H1 (cell line): ENCODE results near the gene PPP1R2. TPM values are rescaled to one million over a fixed set of nuclear protein-coding genes. Genes with fewer than 3 reads are reported as not detected.

Experiments
- CTCF ChIA-PET: fragments of 300-600 bp; sonication (Branson Sonifier 250); formaldehyde crosslinking; loops from one replicate; lab custom pipeline; 2021; ENCODE audit not compliant: partially characterized antibody; lab: Charles Lee
- POLR2A ChIA-PET: fragments of 300-600 bp; sonication (Branson Sonifier 250); formaldehyde crosslinking; loops from one replicate; lab custom pipeline; 2021; ENCODE audit warnings: inconsistent platforms; ENCODE audit not compliant: partially characterized antibody; lab: Charles Lee
- DNase-seq, 2 experiments: peaks; one replicate each; pipeline versions ENCODE4 v3.0.0 to v3.0.0-alpha.2; 2010 to 2022; ENCODE audit warnings: low spot score in 2 of 2, low read depth in 1 of 2, mixed read lengths in 1 of 2
- FAIRE-seq: peaks from 2 replicates; lab custom pipeline; 2011; peaks lifted over from hg19 to GRCh38; lab: Jason Lieb, UNC
- H2AFZ ChIP-seq: 2 replicates; pipeline ENCODE4 v1.8.1; 2012; ENCODE audit warnings: low read length, inconsistent platforms
- H2AK5ac ChIP-seq: 2 replicates; pipeline ENCODE4 v1.6.1; 2013; ENCODE audit warnings: low read depth, low read length
- H2BK120ac ChIP-seq: replicated peaks from 2 replicates; pipeline ENCODE3; 2013; ENCODE audit warnings: low read depth, low read length, inconsistent platforms
- H2BK12ac ChIP-seq: 2 replicates; pipeline ENCODE4 v1.6.1; 2013; ENCODE audit warnings: low read depth, low read length
- H2BK15ac ChIP-seq: 2 replicates; pipeline ENCODE4 v1.6.1; 2013; ENCODE audit warnings: low read length
- H2BK20ac ChIP-seq: 2 replicates; pipeline ENCODE4 v1.6.1; 2013; ENCODE audit warnings: low read length
- H2BK5ac ChIP-seq: 2 replicates; pipeline ENCODE4 v1.6.1; 2013; ENCODE audit warnings: low read depth, low read length
- H3K14ac ChIP-seq: 2 replicates; pipeline ENCODE4 v1.6.1; 2013; ENCODE audit warnings: inconsistent platforms; ENCODE audit not compliant: insufficient read length
- H3K18ac ChIP-seq: 2 replicates; pipeline ENCODE4 v1.6.1; 2013; ENCODE audit warnings: low read length; ENCODE audit errors: extremely low read depth
- H3K23ac ChIP-seq: 2 replicates; pipeline ENCODE4 v1.6.1; 2013; ENCODE audit warnings: inconsistent platforms; ENCODE audit not compliant: insufficient read length
- H3K23me2 ChIP-seq: 2 replicates; pipeline ENCODE4 v1.6.1; 2013; ENCODE audit warnings: low read depth, low read length
- H3K27ac ChIP-seq: 2 replicates; pipeline ENCODE4 v1.6.1; 2011; ENCODE audit warnings: low read depth, low read length, inconsistent platforms
- H3K27me3 ChIP-seq, 4 experiments: replicated peaks in 1 of 4; 1 replicate in 1 of 4; 2 replicates in 3 of 4; pipeline versions ENCODE4 v1.6.1 to v1.8.1; 2011 to 2013; ENCODE audit warnings: low read length in 3 of 4, mild to moderate bottlenecking in 3 of 4, inconsistent platforms in 2 of 4, mixed read lengths in 2 of 4, moderate library complexity in 1 of 4; ENCODE audit not compliant: control insufficient read depth in 3 of 4, insufficient read depth in 3 of 4; ENCODE audit errors: extremely low read depth in 1 of 4
- H3K36me3 ChIP-seq, 4 experiments: 2 replicates each; pipeline versions ENCODE4 v1.6.1 to v1.8.1; 2011 to 2013; ENCODE audit warnings: mild to moderate bottlenecking in 4 of 4, low read length in 3 of 4, moderate library complexity in 2 of 4, control low read depth in 1 of 4, inconsistent platforms in 1 of 4; ENCODE audit not compliant: insufficient read depth in 4 of 4, control insufficient read depth in 2 of 4
- H3K4ac ChIP-seq: replicated peaks from 2 replicates; pipeline ENCODE3; 2013; ENCODE audit warnings: low read length, low read depth, mixed read lengths, inconsistent platforms; ENCODE audit not compliant: insufficient read length
- H3K4me1 ChIP-seq, 4 experiments: replicated peaks in 1 of 4; 1 replicate in 1 of 4; 2 replicates in 3 of 4; pipeline versions ENCODE4 v1.6.1 to v1.8.1; 2011 to 2013; ENCODE audit warnings: low read length in 3 of 4, inconsistent platforms in 2 of 4, mixed read lengths in 1 of 4; ENCODE audit not compliant: insufficient read depth in 4 of 4, control insufficient read depth in 3 of 4
- H3K4me2 ChIP-seq, 2 experiments: 2 replicates each; pipeline versions ENCODE4 v1.6.1 to v1.8.1; 2011 to 2013; ENCODE audit warnings: low read depth in 2 of 2, low read length in 2 of 2, control low read depth in 1 of 2, inconsistent platforms in 1 of 2, mild to moderate bottlenecking in 1 of 2; ENCODE audit not compliant: insufficient read depth in 1 of 2
- H3K4me3 ChIP-seq, 4 experiments: fragments of 200-600, 300-600 bp in 1 of 4; sonication (generic), shearing (Covaris generic), sonication (Bioruptor Twin) in 1 of 4; 2 replicates each; pipeline versions ENCODE4 v1.5.1 to v1.8.1; 2011 to 2016; ENCODE audit warnings: low read length in 4 of 4, low read depth in 3 of 4, control low read depth in 2 of 4, inconsistent platforms in 2 of 4, mild to moderate bottlenecking in 2 of 4, mixed read lengths in 1 of 4, moderate library complexity in 1 of 4; ENCODE audit not compliant: insufficient read depth in 2 of 4; ENCODE audit errors: extremely low read depth in 1 of 4
- H3K56ac ChIP-seq: replicated peaks from 2 replicates; pipeline ENCODE3; 2013; ENCODE audit warnings: low read depth, mild to moderate bottlenecking, mixed read lengths, low read length, inconsistent platforms; ENCODE audit not compliant: insufficient read length
- H3K79me1 ChIP-seq: 2 replicates; pipeline ENCODE4 v1.6.1; 2013; ENCODE audit warnings: low read depth, low read length, control low read depth
- H3K79me2 ChIP-seq, 2 experiments: 2 replicates each; pipeline versions ENCODE4 v1.6.1 to v1.8.1; 2012 to 2013; ENCODE audit warnings: low read length in 2 of 2, mild to moderate bottlenecking in 2 of 2, inconsistent platforms in 1 of 2; ENCODE audit not compliant: insufficient read depth in 2 of 2, control insufficient read depth in 1 of 2
- H3K9ac ChIP-seq, 4 experiments: replicated peaks in 1 of 4; 1 replicate in 1 of 4; 2 replicates in 3 of 4; pipeline versions ENCODE4 v1.6.1 to v1.8.1; 2011 to 2013; ENCODE audit warnings: low read depth in 3 of 4, low read length in 3 of 4, control low read depth in 2 of 4, mild to moderate bottlenecking in 2 of 4, moderate library complexity in 2 of 4, inconsistent platforms in 1 of 4; ENCODE audit errors: extremely low read depth in 1 of 4
- H3K9me3 ChIP-seq, 2 experiments: 2 replicates each; pipeline versions ENCODE4 v1.6.1 to v1.8.1; 2012 to 2013; ENCODE audit warnings: mild to moderate bottlenecking in 2 of 2, moderate library complexity in 2 of 2, control low read depth in 1 of 2, inconsistent platforms in 1 of 2, low read depth in 1 of 2, low read length in 1 of 2, mixed read lengths in 1 of 2; ENCODE audit not compliant: insufficient read depth in 2 of 2
- H4K20me1 ChIP-seq, 2 experiments: replicated peaks in 1 of 2; 2 replicates each; pipeline versions ENCODE3 to v1.8.1; 2011 to 2013; ENCODE audit warnings: inconsistent platforms in 2 of 2, low read length in 2 of 2, mild to moderate bottlenecking in 1 of 2; ENCODE audit not compliant: insufficient read depth in 2 of 2, control insufficient read depth in 1 of 2
- H4K5ac ChIP-seq: 2 replicates; pipeline ENCODE4 v1.6.1; 2013; ENCODE audit warnings: low read length, low read depth, mixed read lengths, inconsistent platforms; ENCODE audit not compliant: insufficient read length
- H4K8ac ChIP-seq: 2 replicates; pipeline ENCODE4 v1.8.0; 2013; ENCODE audit warnings: mild to moderate bottlenecking, moderate library complexity, low read length, inconsistent platforms; ENCODE audit not compliant: insufficient read depth; ENCODE audit errors: extremely low read depth
- H4K91ac ChIP-seq: replicated peaks from 2 replicates; pipeline ENCODE3; 2013; ENCODE audit warnings: low read length, mixed read lengths, inconsistent platforms; ENCODE audit not compliant: insufficient read length
- WGBS, 2 experiments: shearing (Covaris generic) in 1 of 2; methylation state at CpG; one replicate each; pipeline versions ENCODE4 v1.1.6 to v1.1.7; 2013 to 2015; ENCODE audit warnings: low lambda C conversion rate in 2 of 2, mixed read lengths in 2 of 2, inconsistent platforms in 1 of 2, low coverage in 1 of 2, missing lambda C conversion rate in 1 of 2; ENCODE audit not compliant: insufficient replicate concordance in 2 of 2, insufficient coverage in 1 of 2, insufficient read length in 1 of 2; ENCODE audit errors: extremely low coverage in 1 of 2, missing lambda C conversion rate in 1 of 2; 5-methylcytosine and 5-hydroxymethylcytosine counted together
- polyA plus RNA-seq, 7 experiments: library from polyadenylated mRNA; depleted of rRNA in 3 of 7; stranded (reverse) in 5 of 7; unstranded in 2 of 7; fragments of >200 nt in 5 of 7; fragments of 200-250 nt in 2 of 7; gene quantifications; 1 replicate in 5 of 7; 2 replicates in 1 of 7; 4 replicates in 1 of 7; pipeline versions ENCODE4 v1.2.1 to v1.2.3, GENCODE V29; 2011 to 2013; ENCODE audit warnings: missing spikeins in 2 of 7, mixed read lengths in 2 of 7
- total RNA-seq: library from RNA; stranded (reverse); fragmentation: NEBNext Ultra II Directional; extraction: Animal tissue kit (Norgen Biotek cat#: 25700); gene quantifications from 2 replicates; pipeline ENCODE4 v1.2.1, GENCODE V29; 2021

Gene PPP1R2
- total and polyA plus RNA-seq, 2 of the 8 experiments (the other 6 are each of a cell fraction or from before 2014, with no cell fraction given), result 14.0 to 26.5 TPM

DNA sequence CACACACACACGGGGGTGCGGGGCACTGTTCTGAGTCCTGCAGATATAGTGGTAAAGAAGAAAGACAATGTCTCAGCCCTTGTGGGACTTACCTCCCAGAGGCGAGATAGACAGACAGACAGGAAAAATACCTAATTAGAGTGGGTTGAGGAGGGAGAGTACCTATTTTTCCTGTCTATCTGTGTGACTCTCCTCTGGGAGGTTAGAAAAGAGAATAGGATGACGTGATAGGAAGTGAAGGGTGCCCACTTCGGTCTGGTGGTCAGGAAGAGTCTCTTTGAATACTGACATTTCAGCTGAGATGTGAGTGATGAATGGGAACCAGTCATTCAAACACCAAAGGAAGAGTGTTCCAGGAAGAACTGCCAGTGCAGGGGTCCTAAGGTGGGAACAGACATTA is 44.7 kb upstream of the PPP1R2 start:
- Histone ChIP-seq H3K4me1 (no peaks in the 10 kb centered on the region), H3K4me2 (no peak overlapping the region), H4K5ac (no peak overlapping the region), H2BK20ac (no peak overlapping the region), H3K23me2 (no peaks in the 10 kb centered on the region; the same call in 1 of the 2 replicates), H2BK120ac (no peak overlapping the region), H2BK5ac (no peak overlapping the region), H3K14ac (no peak overlapping the region), H3K27me3 (no peaks in the 10 kb centered on the region), H3K4ac (no peak overlapping the region), H3K79me2 (no peaks in the 10 kb centered on the region), H4K91ac (no peak overlapping the region), H4K20me1 (no peaks in the 10 kb centered on the region), H2BK15ac (no peak overlapping the region), H2AFZ (no peak overlapping the region), H3K18ac (no peak overlapping the region), H3K23ac (no peak overlapping the region), H3K36me3 (no peaks in the 10 kb centered on the region), H2AK5ac (no peak overlapping the region), H3K9me3 (peaks cover 0 to 4% of the 10 kb centered on the region in 2 experiments; a peak in 2 of 4 replicates), H2BK12ac (no peak overlapping the region), H3K27ac (no peak overlapping the region), H4K8ac (no peak overlapping the region), H3K4me3 (no peak overlapping the region), H3K9ac (no peak overlapping the region), H3K56ac (no peak overlapping the region), H3K79me1 (no peaks in the 10 kb centered on the region)
- whole genome bisulfite sequencing, 2 experiments, result 76% methylated on average over 5 of the region's 5 CpGs; no CpG with 5 or more reads in 1 of the 2 experiments
- FAIRE-seq, result no peak
- CTCF ChIA-PET, result no interaction called here
- POLR2A ChIA-PET, result no interaction called here
- no peak for DNase-seq
